Thoracic aorta (tissue), 2 donors: ENCODE results near the gene GPSM1. TPM values are rescaled to one million over a fixed set of nuclear protein-coding genes. Genes with fewer than 3 reads are reported as not detected.

Source experiments
- ATAC-seq: fragments of 150-250 bp; one replicate; pipeline ENCODE4 v1.8.0; 2017; ENCODE audit warnings: low read depth; ENCODE audit not compliant: insufficient number of reproducible peaks, low FRiP score
- DNase-seq: peaks from one replicate; pipeline ENCODE4 v3.0.0-alpha.2; 2020; ENCODE audit warnings: low spot score
- H3K27ac ChIP-seq, 2 donors: fragments of 200-600 bp; sonication (generic); 1 replicate in 1 of 2; 2 replicates in 1 of 2; pipeline ENCODE4 v1.5.1; 2016; ENCODE audit warnings: mild to moderate bottlenecking in 2 of 2, moderate library complexity in 2 of 2
- H3K27me3 ChIP-seq: fragments of 200-600 bp; sonication (generic); replicated peaks from 2 replicates; pipeline ENCODE4 v1.6.0; 2016; ENCODE audit warnings: mild to moderate bottlenecking; ENCODE audit not compliant: insufficient read depth
- H3K36me3 ChIP-seq: fragments of 200-600 bp; sonication (generic); one replicate; pipeline ENCODE4 v1.5.1; 2016
- H3K4me1 ChIP-seq, 2 donors: fragments of 200-600 bp; sonication (generic); 1 replicate in 1 of 2; 2 replicates in 1 of 2; pipeline versions ENCODE4 v1.5.1 to v1.6.0; 2016; ENCODE audit warnings: low read depth in 2 of 2, mild to moderate bottlenecking in 1 of 2; ENCODE audit not compliant: control insufficient read depth in 1 of 2
- H3K4me3 ChIP-seq: fragments of 200-600 bp; sonication (generic); 2 replicates; pipeline ENCODE4 v1.5.1; 2016; ENCODE audit warnings: mild to moderate bottlenecking
- H3K9me3 ChIP-seq: fragments of 200-600 bp; sonication (generic); 2 replicates; pipeline ENCODE4 v1.5.1; 2016
- CTCF ChIP-seq: fragments of 200-600 bp; sonication (generic); IDR thresholded peaks from one replicate; pipeline ENCODE4 v1.5.1; 2019; ENCODE audit warnings: antibody characterized with exemption
- total RNA-seq, 2 donors: library from RNA; depleted of rRNA; stranded (reverse); fragments of >200 nt; gene quantifications; one replicate each; pipeline versions ENCODE4 v1.1.0 to v1.2.3, GENCODE V29; 2016

GPSM1 gene
- total RNA-seq, 2 donors from 2014 or later: 29.2 to 33.6 TPM

GRCh38 chr9:136299116-136299515 lies 28.2 kb upstream of the GPSM1 start:
- DNase-seq (no peak), ATAC-seq (no peak)
- no peak overlapping the region for H3K27ac ChIP-seq
- no peaks in the 10 kb centered on the region for H3K36me3 ChIP-seq
- no peaks in the 10 kb centered on the region for H3K4me1 ChIP-seq
- no peak for TF ChIP-seq CTCF
- no peaks in the 10 kb centered on the region for H3K27me3 ChIP-seq
- H3K4me3 ChIP-seq: no peak overlapping the region
- no peaks in the 10 kb centered on the region for H3K9me3 ChIP-seq

- DNase-seq: no peak
- H3K36me3 ChIP-seq: no peaks in the 10 kb centered on the region
- ATAC-seq: no peak
- H3K4me1 ChIP-seq: no peaks in the 10 kb centered on the region
- no peak overlapping the region for H3K27ac ChIP-seq
- no peaks in the 10 kb centered on the region for H3K9me3 ChIP-seq
- H3K4me3 ChIP-seq: no peak overlapping the region
- no peaks in the 10 kb centered on the region for H3K27me3 ChIP-seq
- TF ChIP-seq CTCF: no peak
Measured at GRCh38 chr9:136299541-136299940, 27.8 kb upstream of the GPSM1 start.

- Histone ChIP-seq H3K4me3 (no peak overlapping the region), H3K4me1 (no peaks in the 10 kb centered on the region), H3K36me3 (no peaks in the 10 kb centered on the region), H3K9me3 (no peaks in the 10 kb centered on the region), H3K27ac (no peak overlapping the region), H3K27me3 (no peaks in the 10 kb centered on the region)
- no peak for ATAC-seq
- no peak for DNase-seq
- TF ChIP-seq CTCF: no peak
Measured at GRCh38 chr9:136300016-136300545, 27.3 kb upstream of the GPSM1 start.

- no peak for ATAC-seq
- H3K36me3 ChIP-seq: no peaks in the 10 kb centered on the region
- no peak for TF ChIP-seq CTCF
- no peaks in the 10 kb centered on the region for H3K9me3 ChIP-seq
- no peak for DNase-seq
- H3K4me3 ChIP-seq: no peak overlapping the region
- H3K27me3 ChIP-seq: no peaks in the 10 kb centered on the region
- no peak overlapping the region for H3K27ac ChIP-seq
- H3K4me1 ChIP-seq: no peaks in the 10 kb centered on the region
Measured at GRCh38 chr9:136300866-136301265, 26.5 kb upstream of the GPSM1 start.

- H3K27ac ChIP-seq: no peak overlapping the region
- DNase-seq (no peak), ATAC-seq (no peak)
- no peaks in the 10 kb centered on the region for H3K9me3 ChIP-seq
- no peaks in the 10 kb centered on the region for H3K27me3 ChIP-seq
- TF ChIP-seq CTCF: no peak
- no peaks in the 10 kb centered on the region for H3K36me3 ChIP-seq
- no peaks in the 10 kb centered on the region for H3K4me1 ChIP-seq
- no peak overlapping the region for H3K4me3 ChIP-seq
Measured at GRCh38 chr9:136302527-136302926, 24.8 kb upstream of the GPSM1 start.
